SK-N-SH treated with all-trans-retinoic acid at 6 μM for 48 hours (cell line): Measurements from ENCODE around the gene NFIX.

ENCODE experiments used
- ARNTL ChIP-seq: fragments of 450-650 bp; formaldehyde crosslinking; IDR thresholded peaks from 2 replicates; pipeline ENCODE4 v1.5.0; 2020; ENCODE audit warnings: low read depth, mild to moderate bottlenecking, moderate library complexity, borderline replicate concordance
- ESRRG ChIP-seq: fragments of 250-450 bp; sonication (Bioruptor Pico); IDR thresholded peaks from 2 replicates; pipeline ENCODE4 v1.6.1; 2021; ENCODE audit warnings: mild to moderate bottlenecking
- ISL1 ChIP-seq: fragments of 250-450 bp; sonication (Bioruptor Pico); IDR thresholded peaks from 2 replicates; pipeline ENCODE4 v2.1.2; 2022; ENCODE audit warnings: mild to moderate bottlenecking, moderate library complexity
- RARB ChIP-seq: fragments of 250-450 bp; sonication (Bioruptor Pico); IDR thresholded peaks from 2 replicates; pipeline ENCODE4 v1.8.0; 2021; ENCODE audit warnings: mild to moderate bottlenecking, moderate library complexity
- ZC3H10 ChIP-seq: fragments of 250-450 bp; sonication (Bioruptor Pico); IDR thresholded peaks from 2 replicates; pipeline ENCODE4 v1.5.1; 2021; ENCODE audit warnings: mild to moderate bottlenecking, moderate library complexity
- ZFP30 ChIP-seq: fragments of 450-650 bp; formaldehyde crosslinking; IDR thresholded peaks from 2 replicates; pipeline ENCODE4 v1.5.0; 2022; ENCODE audit warnings: mild to moderate bottlenecking, moderate library complexity
- ZNF565 ChIP-seq: fragments of 450-650 bp; formaldehyde crosslinking; conservative IDR thresholded peaks from 2 replicates; pipeline ENCODE4 v1.5.0; 2020; ENCODE audit warnings: low read depth, mild to moderate bottlenecking, moderate library complexity
- TF ChIP-seq, protein P1 (sequence below): fragments of 250-450 bp; sonication (Bioruptor Pico); IDR thresholded peaks from 2 replicates; pipeline ENCODE4 v1.8.0; 2020; ENCODE audit warnings: mild to moderate bottlenecking, moderate library complexity, borderline replicate concordance
- TF ChIP-seq, protein P2 (sequence below): fragments of 250-450 bp; sonication (Bioruptor Pico); IDR thresholded peaks from 2 replicates; pipeline ENCODE4 v1.5.1; 2020; ENCODE audit warnings: low read depth, mild to moderate bottlenecking, moderate library complexity

DNA sequence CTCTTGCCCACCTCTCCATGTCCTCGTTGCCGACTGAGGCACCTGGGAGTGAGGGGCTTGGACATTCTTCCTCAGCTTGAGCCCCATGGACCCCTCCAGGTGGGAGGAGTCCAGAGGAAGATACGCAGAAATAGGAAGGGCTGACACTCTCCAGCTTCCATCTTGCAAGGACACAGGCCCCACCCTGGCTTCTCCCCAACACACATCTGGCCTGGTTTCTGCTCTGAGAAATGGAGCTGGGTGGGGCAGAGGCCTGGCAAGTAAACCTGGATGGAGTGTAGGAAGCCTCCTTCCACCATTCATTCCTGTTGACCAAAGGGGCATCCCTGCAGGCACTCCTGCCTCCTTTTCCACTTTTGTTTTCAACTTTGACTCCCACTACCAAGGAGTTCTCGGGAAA, 50.5 kb downstream of the NFIX start:
- TF ChIP-seq ZC3H10 (no peak), ARNTL (no peak), ESRRG (CRISPR knock-in tag) (no peak), ZFP30 (CRISPR knock-in tag) (no peak), ZNF565 (CRISPR knock-in tag) (no peak), RARB (no peak), ISL1 (CRISPR knock-in tag) (no peak)
- TF ChIP-seq, protein P1, sequence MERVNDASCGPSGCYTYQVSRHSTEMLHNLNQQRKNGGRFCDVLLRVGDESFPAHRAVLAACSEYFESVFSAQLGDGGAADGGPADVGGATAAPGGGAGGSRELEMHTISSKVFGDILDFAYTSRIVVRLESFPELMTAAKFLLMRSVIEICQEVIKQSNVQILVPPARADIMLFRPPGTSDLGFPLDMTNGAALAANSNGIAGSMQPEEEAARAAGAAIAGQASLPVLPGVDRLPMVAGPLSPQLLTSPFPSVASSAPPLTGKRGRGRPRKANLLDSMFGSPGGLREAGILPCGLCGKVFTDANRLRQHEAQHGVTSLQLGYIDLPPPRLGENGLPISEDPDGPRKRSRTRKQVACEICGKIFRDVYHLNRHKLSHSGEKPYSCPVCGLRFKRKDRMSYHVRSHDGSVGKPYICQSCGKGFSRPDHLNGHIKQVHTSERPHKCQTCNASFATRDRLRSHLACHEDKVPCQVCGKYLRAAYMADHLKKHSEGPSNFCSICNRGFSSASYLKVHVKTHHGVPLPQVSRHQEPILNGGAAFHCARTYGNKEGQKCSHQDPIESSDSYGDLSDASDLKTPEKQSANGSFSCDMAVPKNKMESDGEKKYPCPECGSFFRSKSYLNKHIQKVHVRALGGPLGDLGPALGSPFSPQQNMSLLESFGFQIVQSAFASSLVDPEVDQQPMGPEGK (CRISPR knock-in tag): no peak
- TF ChIP-seq, protein P2, sequence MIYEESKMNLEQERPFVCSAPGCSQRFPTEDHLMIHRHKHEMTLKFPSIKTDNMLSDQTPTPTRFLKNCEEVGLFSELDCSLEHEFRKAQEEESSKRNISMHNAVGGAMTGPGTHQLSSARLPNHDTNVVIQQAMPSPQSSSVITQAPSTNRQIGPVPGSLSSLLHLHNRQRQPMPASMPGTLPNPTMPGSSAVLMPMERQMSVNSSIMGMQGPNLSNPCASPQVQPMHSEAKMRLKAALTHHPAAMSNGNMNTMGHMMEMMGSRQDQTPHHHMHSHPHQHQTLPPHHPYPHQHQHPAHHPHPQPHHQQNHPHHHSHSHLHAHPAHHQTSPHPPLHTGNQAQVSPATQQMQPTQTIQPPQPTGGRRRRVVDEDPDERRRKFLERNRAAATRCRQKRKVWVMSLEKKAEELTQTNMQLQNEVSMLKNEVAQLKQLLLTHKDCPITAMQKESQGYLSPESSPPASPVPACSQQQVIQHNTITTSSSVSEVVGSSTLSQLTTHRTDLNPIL (CRISPR knock-in tag): no peak
